Astrocyte of the spinal cord (primary cell): Measurements from ENCODE around the gene BMP8A.
"Not testable (repeated sequence)": the region's sequence is repeated elsewhere in the genome, so short reads cannot be mapped to it uniquely, and the experiment has no call there.

ENCODE experiments used
- DNase-seq: peaks from one replicate; pipeline ENCODE4 v3.0.0; 2011; ENCODE audit warnings: low read depth, low spot score
- H3K4me3 ChIP-seq: 2 replicates; pipeline ENCODE4 v1.5.1; 2011; ENCODE audit warnings: low read depth, mild to moderate bottlenecking, low read length, moderate library complexity
- CTCF ChIP-seq: IDR thresholded peaks from 2 replicates; pipeline ENCODE4 v1.5.1; 2012; ENCODE audit warnings: low read depth, mild to moderate bottlenecking, low read length, inconsistent platforms
- in situ Hi-C: cut with HindIII; loops from 2 replicates; pipeline ENCODE4 v1.10.0; 2017; ENCODE audit warnings: low sequenced_read_pairs

BMP8A gene

GRCh38 chr1:39452540-39452939 lies 38.9 kb upstream of the BMP8A start:
- in situ Hi-C loops, result no loop called here
- DNase-seq, result no peak
- no peak overlapping the region for H3K4me3 ChIP-seq
- no peak for TF ChIP-seq CTCF

GRCh38 chr1:39453603-39454002 lies 37.8 kb upstream of the BMP8A start:
- no peak overlapping the region for H3K4me3 ChIP-seq
- in situ Hi-C loops, result no loop called here
- peak; percentile 77 for DNase-seq
- no peak for TF ChIP-seq CTCF

- in situ Hi-C loops, result no loop called here
- TF ChIP-seq CTCF, result no peak
- DNase-seq, result no peak
- no peak overlapping the region for H3K4me3 ChIP-seq
These were observed 32.4 kb upstream of the BMP8A start for GRCh38 chr1:39458991-39459390.

GRCh38 chr1:39462074-39462473 lies 29.4 kb upstream of the BMP8A start:
- DNase-seq, result no peak
- in situ Hi-C loops, result no loop called here
- no peak for TF ChIP-seq CTCF

GRCh38 chr1:39466413-39467107 lies 24.9 kb upstream of the BMP8A start:
- DNase-seq, result no peak
- H3K4me3 ChIP-seq, result no peak overlapping the region
- in situ Hi-C loops, result no loop called here
- TF ChIP-seq CTCF, result no peak

More at GRCh38 chr1:39462074-39462473, 29.4 kb upstream of the BMP8A start:
- no peak overlapping the region for H3K4me3 ChIP-seq

- DNase-seq, H3K4me3 ChIP-seq, in situ Hi-C loops: not testable (repeated sequence)
These were observed 24.2 kb upstream of the BMP8A start for GRCh38 chr1:39467108-39467720.

GRCh38 chr1:39469150-39469549 lies 22.3 kb upstream of the BMP8A start:
- in situ Hi-C loops, result no loop called here
- TF ChIP-seq CTCF, result no peak
- no peak overlapping the region for H3K4me3 ChIP-seq
- DNase-seq, result no peak
